GM18867 (cell line): ENCODE results near the gene NEDD9.

ENCODE experiments used
- ATAC-seq: cut with Tn5 transposase; IDR thresholded peaks from one replicate; pipeline ENCODE4 v1.9.1; 2021; ENCODE audit warnings: mild to moderate bottlenecking, moderate library complexity; ENCODE audit not compliant: unreplicated experiment

NEDD9 gene

DNA sequence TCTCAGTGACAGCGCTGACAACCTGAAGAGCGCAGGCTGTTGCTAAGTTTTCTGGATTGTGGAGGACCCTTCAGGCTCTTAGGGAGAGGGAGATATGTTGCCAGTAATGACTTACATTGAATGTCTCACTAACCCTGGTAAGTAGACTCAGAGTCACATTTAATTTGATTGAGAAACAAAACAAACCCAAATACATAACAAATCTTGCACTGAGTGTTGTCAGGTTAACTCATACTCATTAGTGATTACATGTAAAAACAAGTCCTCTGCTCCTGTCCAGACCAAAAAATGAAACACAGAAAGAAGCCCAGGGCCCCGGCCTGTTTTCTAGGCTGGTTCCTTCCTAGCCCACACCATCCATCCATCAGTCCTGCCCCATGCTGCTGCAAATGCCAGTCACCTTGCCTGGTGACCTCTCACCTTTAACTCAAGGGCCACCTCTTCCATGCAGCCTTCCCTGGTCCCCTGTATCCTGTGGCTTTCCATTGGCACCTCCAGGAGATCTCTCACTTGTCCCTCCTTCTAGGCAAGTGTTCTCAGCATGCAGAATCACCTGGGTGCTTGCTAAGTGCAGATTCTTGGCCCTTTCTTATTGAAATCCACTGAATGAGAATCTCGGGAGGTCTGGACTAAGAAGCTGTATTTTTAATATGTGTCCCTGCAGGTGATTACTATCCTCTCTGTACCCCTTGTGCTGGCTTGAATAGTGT lies 86.2 kb downstream of the NEDD9 start:
- no peak for ATAC-seq

DNA sequence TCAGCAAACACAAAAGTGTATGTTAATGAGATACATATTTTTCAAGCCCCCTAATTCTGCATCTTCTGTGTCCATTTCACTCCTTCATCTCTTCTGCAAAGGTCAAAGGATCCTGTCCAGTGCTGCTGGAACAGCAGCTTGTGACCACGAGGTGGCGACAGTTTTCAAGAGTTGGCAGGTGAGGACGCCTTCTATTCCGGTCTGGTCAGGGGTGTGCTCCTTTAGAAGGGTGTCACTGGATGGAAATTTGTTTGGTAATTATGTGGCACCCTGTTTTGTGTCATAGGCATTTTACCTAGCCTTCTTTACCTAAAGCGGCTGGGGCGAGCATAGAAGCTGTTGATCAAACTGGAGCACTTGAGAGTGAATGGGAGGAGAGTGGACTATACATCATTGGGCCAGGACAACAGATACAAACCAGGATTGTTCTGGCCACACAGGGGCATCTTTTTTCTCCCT lies 88.0 kb downstream of the NEDD9 start:
- ATAC-seq: peak; percentile 79

DNA sequence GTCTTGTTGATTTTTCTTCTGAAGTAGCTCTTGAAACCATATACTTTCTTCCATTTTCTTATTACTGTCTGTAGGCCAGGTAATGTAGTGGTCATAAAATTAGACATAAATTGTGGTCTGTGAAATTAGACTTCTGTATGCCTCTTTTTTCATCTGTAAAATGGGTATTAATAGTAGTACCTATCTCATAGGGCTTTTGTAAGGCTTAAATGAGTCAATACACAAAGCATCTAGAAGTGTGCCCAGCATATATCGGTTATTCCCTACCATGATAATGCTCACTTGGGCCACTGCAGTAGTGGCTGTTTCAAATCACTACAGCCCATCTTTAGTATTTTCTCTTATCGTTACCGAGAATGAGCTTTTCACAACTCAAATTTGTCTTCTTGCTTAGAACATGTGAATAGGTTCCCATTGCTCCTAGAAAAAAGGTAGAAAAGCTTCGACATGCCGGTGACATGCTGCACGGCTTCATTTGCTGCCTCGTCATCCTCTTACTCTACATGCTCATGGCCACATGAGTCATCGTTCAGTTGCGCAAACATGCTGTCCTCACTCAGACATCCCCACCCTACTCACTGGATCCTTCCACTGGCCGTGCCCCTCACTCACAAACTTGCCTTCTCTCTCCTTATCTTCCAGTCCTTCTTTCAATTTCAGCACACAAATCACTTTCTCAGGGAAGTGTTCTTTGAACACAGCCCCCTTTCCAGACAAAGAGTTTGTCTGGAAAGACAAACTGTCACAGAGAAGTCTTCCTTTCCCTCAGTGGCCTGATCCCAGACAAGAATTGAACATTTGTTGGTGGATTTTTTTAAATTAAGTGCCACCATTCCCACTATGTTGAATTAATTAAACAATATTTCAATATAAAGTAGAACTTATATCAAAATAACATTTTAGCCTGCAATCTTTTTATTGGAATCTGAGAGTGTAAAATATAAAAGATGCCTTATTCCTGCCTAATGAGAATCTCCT lies 88.8 kb downstream of the NEDD9 start:
- ATAC-seq: no peak

DNA sequence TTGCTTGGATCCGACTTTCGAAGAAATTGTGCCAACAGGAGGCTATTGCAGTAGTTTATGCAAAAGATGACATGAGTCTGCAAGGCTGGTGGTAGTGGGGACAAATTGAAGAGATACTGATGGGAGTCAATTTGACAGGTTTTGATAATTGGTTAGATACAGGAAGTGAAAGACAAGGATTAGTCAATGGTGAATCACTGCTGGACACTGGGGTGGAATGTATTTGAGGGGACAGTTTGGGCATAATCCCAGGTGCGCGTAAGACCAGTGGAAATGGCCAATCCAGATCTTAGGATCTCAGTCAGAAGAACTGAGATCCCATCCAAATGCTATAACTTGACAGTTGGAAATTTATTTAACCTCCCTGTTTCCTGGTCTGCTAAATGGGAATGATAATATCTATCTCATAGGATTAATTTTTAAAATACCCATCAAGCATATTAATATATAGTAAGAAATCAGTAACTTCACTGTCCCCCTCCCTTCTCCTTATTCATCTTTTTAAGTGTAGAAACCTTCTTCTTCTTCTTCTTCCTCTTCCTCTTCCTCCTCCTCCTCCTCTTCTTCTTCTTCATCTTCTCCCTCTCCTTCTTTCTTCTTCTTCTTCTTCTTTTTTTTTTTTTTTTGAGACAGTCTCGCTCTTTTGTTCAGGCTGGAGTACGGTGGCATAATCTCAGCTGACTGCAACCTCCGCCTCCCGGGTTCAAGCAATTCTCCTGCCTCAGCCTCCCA lies 90.0 kb downstream of the NEDD9 start:
- no peak for ATAC-seq

DNA sequence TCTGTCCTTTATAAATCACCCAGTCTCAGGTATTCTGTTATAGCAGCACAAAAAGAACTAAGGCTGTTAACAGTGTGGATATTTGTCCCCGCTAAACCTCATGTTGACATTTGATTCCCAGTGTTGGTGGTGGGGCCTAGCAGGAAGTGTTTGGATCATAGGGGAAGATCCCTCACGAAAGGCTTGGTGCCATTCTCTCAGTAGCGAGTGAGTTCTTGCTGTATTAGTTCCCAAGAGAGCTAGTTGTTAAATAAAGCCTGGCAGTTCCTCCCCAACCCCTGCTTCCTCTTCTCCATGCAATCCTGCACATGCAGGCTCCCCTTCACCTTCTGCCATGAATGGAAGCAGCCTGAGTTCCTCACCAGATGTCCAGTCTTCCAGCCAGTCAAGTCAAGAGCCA lies 91.2 kb downstream of the NEDD9 start:
- ATAC-seq: no peak

DNA sequence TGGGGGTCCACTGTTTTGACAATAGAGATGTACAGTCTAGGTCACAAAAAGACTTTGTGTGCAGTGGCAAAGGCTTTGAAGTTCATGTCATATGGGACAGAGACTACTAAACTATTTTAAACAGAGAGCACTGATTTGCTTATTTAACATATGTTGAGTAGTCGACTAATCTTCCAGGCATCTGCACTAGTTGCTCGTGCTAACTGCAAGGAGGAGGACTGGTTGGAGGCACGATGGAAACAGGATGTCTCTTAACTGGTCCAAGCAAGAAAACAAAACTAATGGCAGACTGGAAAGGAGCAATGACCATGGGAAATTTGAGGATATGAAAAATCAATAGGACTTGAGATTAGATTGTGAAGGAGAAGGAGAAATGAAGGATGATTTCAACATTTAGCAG lies 92.4 kb downstream of the NEDD9 start:
- no peak for ATAC-seq

DNA sequence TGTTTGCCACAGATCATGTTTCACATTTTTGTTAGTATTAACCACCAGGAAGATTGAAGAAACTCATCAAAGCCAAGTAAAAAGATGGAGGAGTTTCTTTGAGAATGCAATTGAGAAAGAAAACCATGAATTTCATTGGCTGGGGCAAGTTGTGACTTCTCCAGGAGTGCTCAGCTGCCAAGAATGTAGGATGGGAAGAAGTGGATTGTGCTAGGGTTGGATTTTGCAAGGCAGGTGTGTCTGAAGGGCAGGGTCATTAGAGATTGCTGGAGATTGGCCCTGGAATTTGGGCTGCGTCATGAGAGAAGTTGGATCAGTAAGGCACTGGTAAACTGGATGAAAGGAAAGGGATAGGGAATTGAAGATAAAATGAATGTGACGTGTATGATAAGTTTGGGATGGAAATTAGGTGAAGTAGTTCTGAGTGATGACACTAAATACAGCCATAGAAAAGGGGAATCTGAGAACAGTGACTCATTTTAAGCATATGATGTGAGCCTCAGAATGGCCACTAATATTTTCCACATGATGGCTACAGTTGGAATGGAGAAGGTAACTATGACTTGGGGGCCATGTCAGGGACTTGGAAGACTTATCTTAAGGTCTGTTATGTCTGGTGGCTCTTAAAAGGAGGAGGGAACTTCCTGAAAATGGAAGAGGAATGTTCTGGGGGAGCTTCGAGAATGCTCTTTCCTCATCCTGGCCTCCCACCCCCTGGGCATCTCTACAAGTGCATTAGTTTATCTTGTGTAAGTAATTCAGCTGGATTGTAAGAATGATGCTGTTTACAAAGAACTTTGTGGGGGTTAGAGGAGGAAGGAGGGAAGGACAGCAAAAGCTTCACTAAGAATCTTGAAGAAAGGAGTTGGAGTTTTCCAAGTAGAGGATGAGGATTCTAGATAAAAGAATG lies 93.2 kb downstream of the NEDD9 start:
- ATAC-seq: no peak

DNA sequence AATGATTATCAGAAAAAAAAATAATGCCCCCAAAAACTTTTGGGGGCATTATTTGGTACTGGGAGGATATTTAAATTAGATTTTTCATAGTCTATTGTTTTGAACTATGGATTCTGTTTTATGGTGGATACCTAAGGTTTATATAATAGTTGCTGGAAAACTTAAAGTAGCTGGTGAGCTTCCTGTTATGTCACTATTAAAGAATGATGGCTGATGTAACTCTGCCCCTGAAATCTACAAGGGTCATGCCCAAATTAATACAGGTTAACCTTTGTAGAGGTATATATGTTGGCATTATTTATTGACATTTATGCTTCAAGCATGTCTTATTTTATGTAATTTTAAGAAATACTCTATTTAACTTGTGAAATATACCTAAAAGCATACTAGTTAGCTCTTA lies 95.7 kb downstream of the NEDD9 start:
- no peak for ATAC-seq
